GM12801 (cell line): ENCODE data around the gene ITGA11.

Experiments
- CTCF ChIP-seq: IDR thresholded peaks from one replicate; pipeline ENCODE4 v1.5.1; 2011; ENCODE audit warnings: control low read depth; ENCODE audit not compliant: insufficient read length; ENCODE audit errors: extremely low read depth

The ITGA11 gene

GRCh38 chr15:68416158-68416535 lies 15.8 kb downstream of the ITGA11 start:
- TF ChIP-seq CTCF, result no peak

GRCh38 chr15:68415501-68416157 lies 16.3 kb downstream of the ITGA11 start:
- TF ChIP-seq CTCF, result no peak

- no peak for TF ChIP-seq CTCF
These were observed 16.9 kb downstream of the ITGA11 start for GRCh38 chr15:68415061-68415460.

- no peak for TF ChIP-seq CTCF
These were observed 17.4 kb downstream of the ITGA11 start for GRCh38 chr15:68414591-68414990.

- no peak for TF ChIP-seq CTCF
These were observed 17.8 kb downstream of the ITGA11 start for GRCh38 chr15:68414206-68414555.

GRCh38 chr15:68413363-68414205 lies 18.4 kb downstream of the ITGA11 start:
- TF ChIP-seq CTCF, result no peak

- no peak for TF ChIP-seq CTCF
These were observed 19.7 kb downstream of the ITGA11 start for GRCh38 chr15:68412218-68412617.
